ENCODE results near the gene EDAR.

Gene EDAR

DNA sequence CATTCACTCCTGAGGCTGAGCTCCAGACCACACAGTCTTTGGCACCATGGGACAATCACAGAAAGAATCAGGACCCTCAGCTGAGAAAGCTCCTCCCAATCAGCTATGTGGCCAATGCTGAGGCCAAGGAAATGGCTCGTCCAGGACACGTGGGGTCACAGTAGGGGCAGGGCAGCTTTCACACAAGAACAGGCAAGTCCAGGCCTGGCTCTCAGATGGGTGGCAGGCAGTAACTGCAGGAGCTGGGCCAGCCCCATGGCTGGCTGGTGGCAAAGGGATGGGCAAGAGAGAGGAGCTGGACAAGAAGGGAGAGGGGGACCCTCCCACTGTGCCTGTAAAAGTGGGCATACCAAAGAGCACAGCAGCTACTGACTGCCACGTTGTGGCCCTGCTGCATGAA is 12.2 kb upstream of the EDAR start:
- no peak for DNase-seq (ENCODE audit: low spot score)

DNA sequence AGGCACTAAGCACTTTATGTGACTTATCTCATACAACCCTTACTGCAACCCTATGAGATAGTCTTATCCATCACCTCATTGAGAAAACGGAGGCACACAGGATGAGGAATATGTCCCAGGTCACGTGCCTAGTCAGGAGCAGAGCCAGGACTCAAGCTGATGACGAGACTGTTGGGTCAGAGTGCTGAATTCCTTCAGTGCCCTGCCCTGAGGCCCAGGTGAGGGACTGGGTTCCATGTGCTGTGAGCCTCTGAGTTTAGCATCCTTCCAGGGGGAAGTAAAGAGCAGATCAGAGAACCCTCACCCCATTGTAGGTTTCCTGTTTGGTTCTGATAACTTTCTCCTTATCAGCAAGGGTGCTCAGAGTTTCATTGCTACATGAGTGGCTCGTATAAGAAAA is 11.7 kb upstream of the EDAR start:
- no peak for DNase-seq (ENCODE audit: low spot score)

DNA sequence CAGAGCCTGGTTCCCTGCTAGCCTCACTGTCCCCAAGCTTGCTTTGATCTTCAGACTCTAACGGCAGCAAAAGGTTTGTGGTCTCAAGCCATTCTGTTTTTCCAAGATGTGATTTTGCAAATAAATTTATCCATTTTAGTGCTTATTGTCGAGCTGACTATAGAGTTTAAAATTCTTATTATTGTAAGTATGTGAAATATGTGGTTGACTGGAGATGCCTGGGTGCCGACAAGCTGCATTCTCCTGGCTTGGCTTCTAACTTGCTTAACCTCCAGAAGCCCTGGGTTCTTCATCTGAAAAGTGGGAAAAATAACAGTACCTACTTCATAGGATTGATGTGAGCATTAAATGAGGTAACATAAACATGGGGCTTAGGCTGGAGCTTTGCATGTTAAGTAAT is 9.9 kb upstream of the EDAR start:
- DNase-seq (ENCODE audit: low spot score) = no peak

DNA sequence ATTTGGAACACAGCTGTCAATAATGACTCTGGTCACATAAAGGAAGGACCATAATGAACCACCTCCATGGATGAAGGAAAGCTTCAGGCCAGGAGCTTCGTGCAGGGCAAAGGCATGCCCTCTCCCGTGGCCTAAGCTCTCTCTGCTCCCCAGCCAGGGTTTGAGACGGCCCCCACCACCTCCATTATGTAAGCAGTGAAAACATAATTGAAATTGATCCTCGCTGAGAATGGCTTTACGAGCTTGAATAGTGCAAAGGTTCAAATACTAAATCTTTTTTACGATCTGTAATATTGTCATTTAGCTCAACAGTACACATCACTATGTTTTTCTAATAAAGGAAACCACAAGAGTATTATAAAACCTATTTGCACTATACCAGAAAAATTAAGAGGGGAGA is 5.2 kb upstream of the EDAR start:
- no peak for DNase-seq (ENCODE audit: low spot score)

DNA sequence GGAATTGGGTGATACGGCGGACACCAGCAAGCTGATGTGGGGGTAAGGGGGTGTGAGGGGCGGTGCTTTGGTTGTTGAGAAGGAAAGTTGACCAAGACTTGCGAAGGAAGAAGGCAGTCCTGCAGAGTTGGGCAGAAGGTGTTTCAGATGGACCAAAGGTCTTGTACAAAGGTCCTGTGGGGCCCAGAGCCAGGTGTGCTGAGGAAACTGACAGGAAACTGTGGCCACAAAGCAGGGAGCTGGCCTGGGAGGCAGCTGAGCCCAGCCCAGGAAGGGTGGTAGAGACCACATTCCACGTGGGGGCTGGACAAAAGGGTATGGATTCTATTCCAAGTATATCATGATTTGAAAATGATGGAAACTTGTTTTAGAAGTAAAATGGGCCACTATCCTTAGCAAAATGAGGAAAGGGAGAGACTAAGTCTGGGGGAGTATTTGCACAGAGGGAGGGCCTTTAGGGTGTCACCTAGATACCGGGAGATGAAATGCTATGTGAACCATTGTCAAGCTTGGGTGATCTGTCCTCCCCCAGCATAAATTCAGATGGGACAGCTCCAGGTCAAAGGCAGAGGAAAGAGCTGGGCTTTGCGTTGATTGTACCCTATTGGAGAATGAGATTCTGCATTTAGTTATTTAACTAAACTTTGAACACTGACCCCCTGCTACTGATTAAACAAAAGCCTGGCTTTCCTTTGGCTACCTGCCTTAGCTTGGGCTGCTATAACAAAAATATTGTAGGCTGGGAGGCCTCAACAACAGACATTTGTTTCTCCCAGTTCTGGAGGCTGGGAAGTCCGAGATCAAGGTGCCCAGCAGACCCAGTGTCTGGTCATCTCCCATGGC is 4.3 kb upstream of the EDAR start:
- DNase-seq (ENCODE audit: low spot score) = no peak

DNA sequence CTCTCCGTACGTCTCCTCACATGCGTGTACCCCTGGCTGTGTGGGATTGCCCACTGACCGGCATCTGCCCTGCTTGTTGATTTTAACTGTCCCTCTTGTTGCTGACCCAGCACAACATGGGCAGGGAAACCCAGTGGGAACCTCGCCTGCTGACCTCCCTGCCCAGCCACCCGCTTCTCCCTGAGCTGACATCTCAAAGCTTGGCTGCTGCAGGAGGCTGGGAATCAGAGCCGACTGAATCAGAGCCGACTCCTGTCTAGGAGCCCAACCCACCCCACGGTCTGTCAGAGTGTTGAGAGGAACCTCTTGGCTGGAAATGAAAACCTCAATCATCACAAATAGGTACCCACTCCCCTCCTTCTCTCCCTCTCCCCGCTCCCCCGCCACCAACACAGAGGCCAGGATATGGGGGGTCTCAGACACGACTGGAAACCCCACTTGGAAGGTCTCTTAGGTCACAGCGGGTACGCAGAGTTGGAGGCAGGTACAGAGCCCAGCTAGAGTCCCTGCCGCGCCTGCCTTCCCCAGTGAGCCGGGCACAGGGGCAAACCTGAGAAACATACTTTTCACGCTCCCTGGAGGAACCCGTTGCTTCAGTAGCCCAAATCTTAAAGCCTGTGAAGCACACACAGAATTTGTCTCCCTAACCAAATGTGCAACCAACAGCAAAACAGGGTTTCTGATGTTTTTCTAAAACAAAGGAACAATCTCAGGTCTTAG is 784 bp downstream of the EDAR start:
- no peak for DNase-seq (ENCODE audit: low spot score)

DNA sequence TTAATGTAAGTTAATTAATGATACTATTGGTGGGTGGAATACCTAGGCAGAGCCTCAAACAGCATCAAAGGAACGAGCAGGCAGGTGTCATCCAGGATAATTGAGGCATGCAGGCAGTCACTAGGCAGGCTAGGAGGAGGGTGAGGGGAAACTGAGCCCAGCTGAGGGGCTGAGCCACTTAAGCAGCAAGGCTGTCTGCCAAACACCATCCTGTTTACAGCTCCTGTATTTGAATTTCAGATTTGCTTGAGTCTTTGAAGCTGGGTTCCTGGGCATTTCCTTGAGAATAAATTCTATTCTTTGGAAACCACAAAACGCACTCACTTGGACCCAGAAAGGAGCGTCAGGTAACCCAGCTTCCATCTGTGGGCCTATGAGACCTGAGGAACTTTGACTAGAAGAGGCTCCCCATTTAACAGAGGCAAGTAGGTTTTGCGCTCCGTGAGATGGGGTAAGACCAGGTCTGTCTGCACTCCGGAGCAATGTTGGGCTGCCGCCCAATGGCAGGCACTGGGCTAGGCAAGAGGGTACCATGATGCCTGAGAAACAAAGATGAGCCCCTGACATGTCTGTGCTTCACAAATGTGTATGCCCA is 2.0 kb downstream of the EDAR start:
- DNase-seq (ENCODE audit: low spot score) = no peak

DNA sequence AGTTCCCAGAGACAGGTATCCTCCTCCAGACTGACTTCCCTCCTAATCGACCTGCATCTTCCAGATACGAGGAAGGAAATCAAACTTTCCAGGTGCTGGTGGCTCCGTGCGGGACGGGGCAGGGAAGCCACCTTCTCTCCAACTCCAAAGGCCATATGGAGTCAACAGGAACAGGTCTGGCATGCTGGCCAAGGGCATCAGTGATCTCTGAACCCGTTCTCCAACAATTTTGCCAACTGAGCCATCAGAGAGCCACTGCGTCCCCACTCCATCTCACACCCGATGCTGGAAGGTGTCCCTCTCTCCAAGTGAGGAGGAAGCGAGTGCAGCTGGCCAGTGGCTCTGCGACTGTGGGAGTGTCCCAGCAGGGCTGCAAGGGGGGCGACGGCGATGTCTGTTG is 5.4 kb downstream of the EDAR start:
- no peak for DNase-seq (ENCODE audit: low spot score)

DNA sequence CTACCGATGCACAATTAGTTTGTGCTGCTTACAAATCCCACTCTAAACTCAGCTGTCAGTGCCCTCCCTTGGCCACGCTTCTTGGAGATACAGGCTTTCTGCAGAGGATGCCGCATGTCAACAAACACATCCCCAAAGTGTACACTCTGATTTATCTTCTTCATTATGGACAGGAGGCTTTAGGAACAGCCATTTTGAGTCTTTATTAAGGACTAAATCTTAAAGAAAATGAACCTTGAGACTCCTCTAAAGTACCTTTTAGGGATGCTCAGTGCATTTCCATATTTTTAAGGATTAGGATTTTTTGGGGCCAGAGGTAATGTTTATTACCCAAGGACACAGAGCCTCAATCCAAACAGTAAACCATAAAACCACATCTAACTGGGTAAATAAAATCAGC is 6.0 kb downstream of the EDAR start:
- DNase-seq (ENCODE audit: low spot score) = no peak

DNA sequence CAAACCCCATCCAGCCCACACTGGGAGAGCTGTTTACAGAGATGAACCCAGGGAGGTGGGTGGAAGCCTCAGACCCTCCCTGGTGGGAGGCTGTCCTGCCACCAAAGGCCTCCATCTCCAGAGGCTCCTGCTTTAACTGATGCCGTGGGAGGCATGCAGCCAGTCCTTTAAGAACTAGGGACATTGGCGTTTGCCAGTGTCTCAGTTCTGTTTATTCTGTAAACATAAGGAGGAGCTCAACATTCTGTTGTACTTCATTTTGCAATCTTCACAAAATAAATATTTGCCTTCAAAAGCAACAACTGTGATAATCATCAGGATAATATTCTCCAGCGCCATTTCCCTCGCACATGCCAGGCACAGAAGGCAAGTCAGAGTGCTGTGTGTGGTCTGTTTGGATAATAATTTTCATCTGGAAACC is 6.8 kb downstream of the EDAR start:
- no peak for DNase-seq (ENCODE audit: low spot score)

DNA sequence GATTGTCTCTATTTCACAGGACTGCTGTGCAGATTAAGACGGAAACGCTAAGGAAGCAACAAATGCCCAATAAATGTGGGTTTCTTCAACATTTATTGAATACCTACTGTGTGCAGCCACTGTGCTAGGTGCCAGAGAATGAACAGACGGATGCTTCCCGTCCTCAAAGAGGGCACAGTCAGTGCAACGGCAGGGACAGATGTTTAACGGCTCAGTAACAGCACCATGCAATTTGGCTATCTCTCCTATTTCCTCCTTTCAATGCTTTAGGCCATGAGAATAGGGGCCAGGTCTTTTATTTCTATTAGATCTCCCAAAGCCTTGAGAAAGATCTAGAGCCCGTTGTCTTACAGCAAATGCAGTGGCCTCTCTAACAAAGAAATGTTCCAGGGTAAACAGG is 7.2 kb downstream of the EDAR start:
- DNase-seq (ENCODE audit: low spot score) = no peak

DNA sequence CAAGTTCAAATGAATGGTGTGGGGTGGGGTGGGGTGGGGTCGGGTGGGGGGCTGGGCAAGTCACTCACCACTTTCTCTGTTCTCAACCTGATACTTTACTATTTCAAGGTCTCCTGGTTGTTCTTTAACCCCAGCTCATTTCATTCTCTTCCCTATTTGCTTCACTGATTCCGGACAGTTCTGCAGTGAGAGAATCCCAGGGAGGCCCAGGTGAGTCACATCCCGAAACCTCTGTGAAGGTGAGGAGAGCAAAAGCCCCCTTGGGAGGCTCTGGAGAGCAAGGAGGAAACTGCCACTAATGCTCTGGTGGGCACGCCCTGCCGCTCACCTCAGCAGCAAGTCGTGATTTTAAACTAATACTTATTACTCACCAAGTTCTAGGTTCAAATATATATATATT is 8.9 kb downstream of the EDAR start:
- no peak for DNase-seq (ENCODE audit: low spot score)

DNA sequence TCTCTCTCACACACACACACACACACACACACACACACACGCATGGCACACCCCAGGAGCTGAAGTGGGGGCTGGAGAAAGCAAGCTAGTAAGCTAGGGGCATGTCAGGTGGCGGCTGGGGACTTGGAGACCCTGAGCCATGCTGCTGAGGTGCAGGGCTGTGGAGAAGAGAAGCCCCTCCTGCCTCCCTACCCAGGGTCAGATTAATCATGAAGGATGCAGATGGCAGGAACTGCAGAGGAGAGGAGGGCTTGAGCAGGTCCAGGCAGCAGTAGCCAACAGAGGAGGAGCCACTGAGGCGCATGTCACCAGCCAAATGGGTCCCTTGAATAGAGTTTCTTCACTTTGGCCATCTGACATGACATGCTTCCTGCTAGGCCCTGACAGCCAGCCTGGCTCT is 9.6 kb downstream of the EDAR start:
- no peak for DNase-seq (ENCODE audit: low spot score)

DNA sequence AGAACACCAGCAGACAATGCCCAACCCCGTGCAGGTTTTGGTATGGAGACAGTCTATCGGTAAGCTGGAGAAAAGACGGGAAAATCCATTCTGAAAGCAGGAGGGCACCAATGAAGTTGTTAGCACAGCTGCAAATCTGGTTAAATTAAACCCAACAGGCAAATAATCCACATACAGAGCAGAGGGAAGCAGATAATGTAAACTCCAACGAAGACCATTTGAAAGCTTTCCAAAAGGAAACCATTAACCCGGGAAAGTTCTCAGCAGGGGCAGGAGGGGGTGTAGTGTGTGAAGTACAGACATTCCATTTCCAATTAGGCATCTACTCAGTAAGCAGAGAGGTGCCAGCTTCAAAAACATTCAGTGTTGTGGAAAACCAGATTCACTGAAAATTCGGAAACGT is 10.3 kb downstream of the EDAR start:
- DNase-seq (ENCODE audit: low spot score) = no peak

DNA sequence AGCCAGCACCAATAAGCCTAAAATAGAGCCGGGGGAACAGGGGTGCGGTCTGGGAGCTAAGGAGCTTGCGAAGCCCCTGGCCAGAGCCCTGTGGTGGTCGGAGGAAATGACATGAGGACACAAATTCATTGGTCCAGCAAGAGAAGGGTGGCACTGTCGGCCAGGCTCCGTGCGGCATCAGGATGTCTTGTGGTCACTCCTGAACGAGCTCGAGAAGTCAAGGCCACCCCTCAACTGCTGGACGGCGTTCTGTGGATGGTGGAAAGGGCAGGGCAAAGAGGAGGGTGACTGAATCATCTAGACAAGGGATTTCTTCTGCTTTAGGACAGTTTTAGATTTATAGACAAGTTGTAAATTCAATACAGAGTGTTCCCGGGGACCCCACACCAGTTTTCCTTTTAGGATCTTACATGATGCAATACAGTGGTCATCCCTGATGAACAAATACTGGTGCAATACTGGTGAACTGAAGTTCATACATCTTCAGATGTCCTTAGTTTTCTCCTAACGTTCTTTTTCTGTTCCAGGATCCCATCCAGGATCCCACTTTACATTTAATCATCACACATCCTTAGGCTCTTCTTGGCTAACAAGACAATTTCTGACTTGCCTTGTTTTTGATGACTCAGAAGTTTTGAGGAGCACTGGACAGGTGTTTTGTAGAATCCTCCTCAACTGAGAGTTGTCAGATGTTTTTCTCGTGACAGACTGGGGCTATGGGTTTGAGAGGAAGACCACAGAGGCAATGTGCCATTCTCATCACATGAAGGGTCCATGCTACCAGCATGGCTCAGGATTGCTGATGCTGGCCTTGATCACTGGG is 13.2 kb downstream of the EDAR start:
- DNase-seq (ENCODE audit: low spot score) = no peak

DNA sequence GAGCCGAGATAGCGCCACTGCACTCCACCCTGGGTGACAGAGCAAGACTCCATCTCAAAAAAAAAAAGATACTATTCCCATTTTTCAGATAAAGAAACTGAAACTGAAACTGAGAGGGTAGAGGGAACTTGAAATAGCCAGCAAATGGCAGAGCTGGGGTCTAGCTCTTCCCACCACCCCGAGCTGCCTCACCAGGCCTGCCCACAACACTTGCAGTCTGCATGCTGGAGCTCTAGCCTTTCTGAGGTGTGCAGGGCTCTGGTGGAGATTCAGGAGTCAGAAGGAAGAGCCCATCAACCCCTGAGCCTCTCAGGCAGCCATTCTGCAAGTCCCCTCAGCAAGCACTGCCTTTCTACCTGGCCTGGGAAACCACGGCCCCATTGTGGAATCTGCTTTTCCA is 14.3 kb downstream of the EDAR start:
- no peak for DNase-seq (ENCODE audit: low spot score)

DNA sequence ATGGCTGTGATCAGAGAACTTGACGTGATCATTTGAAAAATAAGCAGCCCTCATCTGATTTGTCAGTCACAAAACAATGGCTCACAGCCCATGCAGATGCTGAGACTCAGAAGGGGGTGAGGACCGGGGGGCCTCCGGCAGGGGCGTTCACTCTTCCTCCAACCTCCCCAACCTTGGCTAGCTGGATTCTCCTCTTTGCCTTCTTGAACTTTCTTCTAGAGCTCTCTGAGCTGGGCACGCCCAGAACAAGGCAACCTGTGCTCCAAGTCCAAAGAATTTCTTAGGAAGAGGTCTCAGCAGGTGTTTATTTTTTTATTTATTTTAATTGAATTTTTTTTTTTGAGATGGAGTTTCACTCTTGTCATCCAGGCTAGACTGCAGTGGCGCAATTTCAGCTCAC is 16.4 kb downstream of the EDAR start:
- no peak for DNase-seq (ENCODE audit: low spot score)

DNA sequence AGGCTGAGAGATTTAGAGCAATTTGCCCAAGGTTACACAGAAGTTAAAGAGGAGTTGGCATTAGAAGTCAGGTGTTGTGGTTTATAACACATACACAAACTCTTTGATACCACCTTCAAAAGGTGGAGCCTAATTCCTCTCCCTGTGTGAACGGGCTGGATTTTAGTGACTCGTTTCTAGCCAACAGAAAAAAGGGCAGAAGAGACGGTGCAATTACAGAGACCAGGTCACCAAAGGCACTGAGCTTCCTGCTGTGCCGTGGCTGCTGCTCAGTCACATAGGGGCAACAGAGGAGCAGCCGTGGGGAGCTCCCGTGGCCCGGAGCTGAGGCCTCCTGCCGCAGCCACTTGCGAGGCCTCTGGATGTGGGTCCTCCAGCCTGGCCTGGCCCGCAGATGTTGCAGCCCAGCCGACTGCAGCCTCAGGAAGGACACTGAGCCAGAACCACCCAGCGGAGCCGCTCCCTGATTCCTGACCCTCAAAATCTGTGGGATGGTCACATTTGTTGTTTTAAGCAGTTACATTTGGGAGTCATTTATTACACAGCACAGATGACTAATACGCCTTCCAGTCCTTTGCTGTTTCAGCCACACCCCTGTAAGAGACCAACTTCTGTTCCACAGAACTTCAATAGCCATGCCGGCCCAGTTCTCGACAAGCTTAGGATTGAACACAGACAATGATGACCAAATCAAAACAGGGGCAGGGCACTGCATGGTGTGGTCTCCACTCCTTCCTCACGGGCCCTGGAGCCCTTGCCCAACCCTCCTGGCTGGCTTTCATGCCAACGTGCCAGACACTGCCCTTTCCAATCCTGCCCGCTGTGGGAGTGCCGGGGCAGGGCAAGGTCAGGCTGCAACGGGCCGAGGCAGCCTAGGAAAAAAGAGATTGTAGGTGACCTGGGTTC is 17.1 kb downstream of the EDAR start:
- DNase-seq (ENCODE audit: low spot score) = no peak

DNA sequence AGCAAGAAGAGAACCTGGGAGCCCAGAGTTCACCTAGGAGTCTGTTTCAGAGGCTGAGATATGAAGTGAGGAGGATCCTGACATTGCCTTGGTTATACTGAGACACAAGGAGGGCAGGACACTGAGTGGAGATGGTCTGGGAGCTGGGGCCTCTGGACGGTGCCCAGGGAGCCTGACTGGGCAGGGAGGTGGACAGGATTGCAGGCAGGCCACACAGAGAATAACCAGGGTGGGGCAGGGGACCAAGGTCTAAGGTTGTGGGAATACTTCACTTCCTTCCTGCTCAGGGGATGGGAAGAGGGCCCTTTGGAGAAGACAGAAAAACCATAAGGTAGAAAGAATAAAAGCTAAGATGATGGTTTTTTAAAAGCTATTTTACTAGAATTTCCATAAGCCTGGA is 18.7 kb downstream of the EDAR start:
- no peak for DNase-seq (ENCODE audit: low spot score)

DNA sequence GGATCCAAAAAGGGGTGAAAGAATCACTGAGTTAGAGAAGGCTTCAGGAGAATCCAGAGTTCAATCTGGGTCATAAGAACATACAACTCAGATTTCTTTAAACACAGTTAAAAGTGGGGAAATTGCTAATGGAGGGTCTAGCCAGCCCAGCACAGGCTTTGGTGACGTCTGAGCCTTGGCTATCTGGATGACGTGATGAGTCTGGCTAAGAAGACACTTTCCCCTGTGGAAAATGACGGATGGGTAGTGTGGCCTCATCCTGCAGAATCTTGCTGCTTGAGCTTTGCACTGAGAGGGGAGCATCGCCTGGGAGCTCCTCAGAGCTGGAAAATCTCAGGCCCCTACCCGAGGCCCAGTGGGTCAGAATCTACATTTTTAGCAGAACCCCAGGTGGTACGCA is 19.2 kb downstream of the EDAR start:
- DNase-seq (ENCODE audit: low spot score) = no peak

DNA sequence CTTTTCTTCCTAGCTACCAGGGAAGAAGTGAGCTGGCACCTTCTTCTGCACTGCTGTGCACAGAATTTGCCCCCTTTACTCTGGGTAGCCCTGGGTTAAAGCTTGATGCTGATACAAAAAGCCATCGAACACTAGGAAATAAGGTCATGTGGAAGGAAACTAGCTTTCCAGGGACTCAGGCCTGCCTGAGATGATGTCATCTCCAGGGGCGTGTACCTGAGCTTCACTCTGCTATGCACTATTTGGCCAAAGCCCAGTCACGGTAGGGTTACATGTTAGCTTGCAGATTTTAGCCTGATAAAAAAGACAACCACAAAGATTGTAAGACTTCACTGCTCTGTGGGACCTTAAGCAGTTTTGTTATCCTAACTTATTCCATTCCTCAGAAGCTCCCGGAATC is 20.4 kb downstream of the EDAR start:
- DNase-seq (ENCODE audit: low spot score) = peak; percentile 63
